Activated naive CD8-positive, alpha-beta T cell treated with anti-CD3 and anti-CD28 coated beads for 36 hours (primary cell): ENCODE results near the gene UNC119B. TPM values are rescaled to one million over a fixed set of nuclear protein-coding genes. Genes with fewer than 3 reads are reported as not detected.

ENCODE experiments used
- DNase-seq: peaks from one replicate; pipeline ENCODE4 v3.0.0; 2021
- H3K27ac Mint-ChIP-seq: one replicate; pipeline ENCODE4 v1.8.0; 2022; ENCODE audit warnings: mild to moderate bottlenecking, moderate library complexity, mixed read lengths
- H3K27me3 Mint-ChIP-seq: one replicate; pipeline ENCODE4 v1.8.0; 2022; ENCODE audit warnings: mild to moderate bottlenecking, mixed read lengths
- H3K36me3 Mint-ChIP-seq: one replicate; pipeline ENCODE4 v1.8.0; 2021; ENCODE audit warnings: mild to moderate bottlenecking, mixed read lengths
- H3K4me1 Mint-ChIP-seq: one replicate; pipeline ENCODE4 v1.8.0; 2021; ENCODE audit warnings: mixed read lengths
- H3K4me3 Mint-ChIP-seq: one replicate; pipeline ENCODE4 v1.8.0; 2022; ENCODE audit warnings: mild to moderate bottlenecking, moderate library complexity, mixed read lengths
- H3K9me3 Mint-ChIP-seq: one replicate; pipeline ENCODE4 v1.8.0; 2022; ENCODE audit warnings: mixed read lengths
- total RNA-seq, 2 experiments: library from RNA; stranded (reverse); gene quantifications; one replicate each; pipeline ENCODE4 v1.2.3, GENCODE V29; 2021

Gene UNC119B
- total RNA-seq, 2 experiments from 2014 or later = 24.1 to 25.5 TPM

GRCh38 chr12:120738252-120739030, 28.2 kb downstream of the UNC119B start:
- no peaks in the 10 kb centered on the region for H3K27me3 Mint-ChIP-seq

GRCh38 chr12:120739031-120739762, 28.9 kb downstream of the UNC119B start:
- Mint-ChIP-seq H3K27me3 (no peaks in the 10 kb centered on the region), H3K9me3 (no peaks in the 10 kb centered on the region)
- no peak for DNase-seq

More at GRCh38 chr12:120738252-120739030, 28.2 kb downstream of the UNC119B start:
- Mint-ChIP-seq H3K27ac (no peak overlapping the region), H3K4me3 (no peak overlapping the region), H3K4me1 (no peaks in the 10 kb centered on the region), H3K9me3 (no peaks in the 10 kb centered on the region), H3K36me3 (no peaks in the 10 kb centered on the region)
- no peak for DNase-seq

GRCh38 chr12:120739821-120740613, 29.8 kb downstream of the UNC119B start:
- no peak overlapping the region for H3K27ac Mint-ChIP-seq
- H3K9me3 Mint-ChIP-seq = no peaks in the 10 kb centered on the region
- H3K27me3 Mint-ChIP-seq = no peaks in the 10 kb centered on the region
- no peak overlapping the region for H3K4me3 Mint-ChIP-seq
- DNase-seq = no peak
- no peaks in the 10 kb centered on the region for H3K4me1 Mint-ChIP-seq
- no peaks in the 10 kb centered on the region for H3K36me3 Mint-ChIP-seq

More at GRCh38 chr12:120739031-120739762, 28.9 kb downstream of the UNC119B start:
- Mint-ChIP-seq H3K27ac (no peak overlapping the region), H3K36me3 (no peaks in the 10 kb centered on the region), H3K4me1 (no peaks in the 10 kb centered on the region), H3K4me3 (no peak overlapping the region)

- Mint-ChIP-seq H3K27me3 (no peaks in the 10 kb centered on the region), H3K4me3 (no peak overlapping the region), H3K9me3 (no peaks in the 10 kb centered on the region), H3K27ac (no peak overlapping the region), H3K36me3 (no peaks in the 10 kb centered on the region), H3K4me1 (no peaks in the 10 kb centered on the region)
- DNase-seq = no peak
Measured at GRCh38 chr12:120740871-120741270, 30.6 kb downstream of the UNC119B start.

- H3K4me3 Mint-ChIP-seq = no peak overlapping the region
- no peak overlapping the region for H3K27ac Mint-ChIP-seq
- H3K9me3 Mint-ChIP-seq = no peaks in the 10 kb centered on the region
- H3K27me3 Mint-ChIP-seq = no peaks in the 10 kb centered on the region
- H3K36me3 Mint-ChIP-seq = no peaks in the 10 kb centered on the region
- no peaks in the 10 kb centered on the region for H3K4me1 Mint-ChIP-seq
- no peak for DNase-seq
Measured at GRCh38 chr12:120741476-120742421, 31.5 kb downstream of the UNC119B start.

- H3K36me3 Mint-ChIP-seq = no peaks in the 10 kb centered on the region
- DNase-seq = no peak
- no peaks in the 10 kb centered on the region for H3K9me3 Mint-ChIP-seq
- no peak overlapping the region for H3K4me3 Mint-ChIP-seq
- H3K27me3 Mint-ChIP-seq = no peaks in the 10 kb centered on the region
- H3K4me1 Mint-ChIP-seq = no peaks in the 10 kb centered on the region
- H3K27ac Mint-ChIP-seq = no peak overlapping the region
Measured at GRCh38 chr12:120744922-120745493, 34.8 kb downstream of the UNC119B start.

- H3K4me3 Mint-ChIP-seq = no peak overlapping the region
- no peaks in the 10 kb centered on the region for H3K4me1 Mint-ChIP-seq
- peaks cover 5% of the 10 kb centered on the region for H3K27me3 Mint-ChIP-seq
- H3K9me3 Mint-ChIP-seq = no peaks in the 10 kb centered on the region
- H3K36me3 Mint-ChIP-seq = no peaks in the 10 kb centered on the region
- DNase-seq = no peak
- H3K27ac Mint-ChIP-seq = no peak overlapping the region
Measured at GRCh38 chr12:120748242-120748641, 38.0 kb downstream of the UNC119B start.

- Mint-ChIP-seq H3K27ac (no peak overlapping the region), H3K4me1 (no peaks in the 10 kb centered on the region), H3K27me3 (peaks cover 5% of the 10 kb centered on the region), H3K9me3 (no peaks in the 10 kb centered on the region), H3K4me3 (no peak overlapping the region), H3K36me3 (no peaks in the 10 kb centered on the region)
- no peak for DNase-seq
Measured at GRCh38 chr12:120749256-120749655, 39.0 kb downstream of the UNC119B start.

GRCh38 chr12:120750806-120751205, 40.5 kb downstream of the UNC119B start:
- H3K27me3 Mint-ChIP-seq = peaks cover 14% of the 10 kb centered on the region
- H3K36me3 Mint-ChIP-seq = no peaks in the 10 kb centered on the region
- H3K9me3 Mint-ChIP-seq = peaks cover 8% of the 10 kb centered on the region
- no peak for DNase-seq
- peaks cover 4% of the 10 kb centered on the region for H3K4me1 Mint-ChIP-seq
- no peak overlapping the region for H3K4me3 Mint-ChIP-seq
- H3K27ac Mint-ChIP-seq = no peak overlapping the region

GRCh38 chr12:120751389-120751788, 41.1 kb downstream of the UNC119B start:
- H3K27me3 Mint-ChIP-seq = peaks cover 14% of the 10 kb centered on the region
- H3K4me3 Mint-ChIP-seq = no peak overlapping the region
- no peaks in the 10 kb centered on the region for H3K36me3 Mint-ChIP-seq
- H3K27ac Mint-ChIP-seq = no peak overlapping the region
- H3K4me1 Mint-ChIP-seq = peaks cover 4% of the 10 kb centered on the region
- H3K9me3 Mint-ChIP-seq = peaks cover 8% of the 10 kb centered on the region
- no peak for DNase-seq

GRCh38 chr12:120754792-120755191, 44.5 kb downstream of the UNC119B start:
- Mint-ChIP-seq H3K27me3 (peaks cover 14% of the 10 kb centered on the region), H3K27ac (no peak overlapping the region)
- DNase-seq = no peak

GRCh38 chr12:120755269-120755668, 45.0 kb downstream of the UNC119B start:
- Mint-ChIP-seq H3K9me3 (peaks cover 8% of the 10 kb centered on the region), H3K4me1 (peaks cover 4% of the 10 kb centered on the region), H3K27me3 (peaks cover 14% of the 10 kb centered on the region), H3K36me3 (no peaks in the 10 kb centered on the region), H3K4me3 (no peak overlapping the region), H3K27ac (no peak overlapping the region)
- DNase-seq = no peak

More at GRCh38 chr12:120754792-120755191, 44.5 kb downstream of the UNC119B start:
- H3K4me3 Mint-ChIP-seq = no peak overlapping the region
- peaks cover 4% of the 10 kb centered on the region for H3K4me1 Mint-ChIP-seq
- H3K9me3 Mint-ChIP-seq = peaks cover 8% of the 10 kb centered on the region
- no peaks in the 10 kb centered on the region for H3K36me3 Mint-ChIP-seq

GRCh38 chr12:120757226-120757742, 47.0 kb downstream of the UNC119B start:
- Mint-ChIP-seq H3K27ac (no peak overlapping the region), H3K9me3 (peaks cover 8% of the 10 kb centered on the region), H3K36me3 (peaks cover 3% of the 10 kb centered on the region), H3K27me3 (peaks cover 9% of the 10 kb centered on the region), H3K4me3 (no peak overlapping the region), H3K4me1 (peaks cover 4% of the 10 kb centered on the region)
- DNase-seq = no peak

- Mint-ChIP-seq H3K4me1 (peaks cover 4% of the 10 kb centered on the region), H3K9me3 (peaks cover 8% of the 10 kb centered on the region), H3K36me3 (peaks cover 3% of the 10 kb centered on the region), H3K27ac (no peak overlapping the region), H3K27me3 (peaks cover 9% of the 10 kb centered on the region), H3K4me3 (no peak overlapping the region)
- no peak for DNase-seq
Measured at GRCh38 chr12:120757949-120758348, 47.7 kb downstream of the UNC119B start.
